ENCODE measurements around the gene NFATC2.

DNA sequence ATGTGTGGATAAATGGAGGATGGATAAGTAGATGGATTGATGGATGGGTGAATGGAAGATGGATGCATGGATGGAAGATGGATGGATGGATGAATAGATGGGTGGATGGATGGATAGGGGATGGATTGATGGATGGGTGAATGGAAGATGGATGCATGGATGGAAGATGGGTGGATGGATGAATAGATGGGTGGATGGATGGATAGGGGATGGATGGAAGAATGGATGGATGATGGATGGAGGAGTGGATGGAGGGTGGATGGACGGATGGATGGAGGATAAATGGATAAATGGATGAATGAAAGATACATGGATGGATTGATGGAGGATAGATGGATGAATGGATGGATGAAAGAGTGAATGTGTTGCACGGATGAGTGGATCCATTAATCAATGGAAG, 3.0 kb upstream of the NFATC2 start:
- TF ChIP-seq POLR2A (IDR thresholded peaks at IDR 0.05; ENCODE audit: low read length) (no peak), GATA1 (IDR thresholded peaks at IDR 0.05; ENCODE audit: low read depth, low read length) (no peak)
